Body of pancreas (tissue), 4 donors: ENCODE results near the gene GTPBP1.

Experiments used
- CTCF ChIP-seq, 7 experiments: fragments of 450-650 bp in 4 of 7; fragments of 200-600 bp in 3 of 7; sonication (generic) in 3 of 7; IDR thresholded peaks; one replicate each; pipeline ENCODE4 v1.5.1; 2016 to 2019; ENCODE audit warnings: antibody characterized with exemption in 7 of 7
- POLR2A ChIP-seq, 3 donors: fragments of 450-650 bp; IDR thresholded peaks; one replicate each; pipeline ENCODE4 v1.6.1; 2016; ENCODE audit warnings: antibody characterized with exemption in 3 of 3, mild to moderate bottlenecking in 2 of 3

- no peak for TF ChIP-seq CTCF (IDR thresholded peaks at IDR 0.05)
- TF ChIP-seq POLR2A (IDR thresholded peaks at IDR 0.05) = no peak
These were observed 35.8 kb downstream of the GTPBP1 start for GRCh38 chr22:38741576-38741975.
